Measurements from ENCODE around the gene LTO1.

- TF ChIP-seq CTCF (optimal IDR thresholded peaks at IDR 0.05 in 1 of 3, IDR thresholded peaks at IDR 0.05 in 1 of 3, conservative IDR thresholded peaks at IDR 0.05 in 1 of 3; ENCODE audit: extremely low read depth in 1 of 3, insufficient read depth in 2 of 3, low read length in 3 of 3) (peak; percentile 94 to 98 (median 95)), EZH2 (IDR thresholded peaks at IDR 0.05; ENCODE audit: low read length) (no peak)
Observed at GRCh38 chr11:69670158-69670845, 4.9 kb downstream of the LTO1 start.

Data from keratinocyte (primary cell).